Activated CD8-positive, alpha-beta memory T cell treated with anti-CD3 and anti-CD28 coated beads for 1 hour (primary cell): Measurements from ENCODE around the gene MICOS13.
"Not testable (repeated sequence)": the region's sequence is repeated elsewhere in the genome, so short reads cannot be mapped to it uniquely, and the experiment has no call there.

ENCODE experiments used
- DNase-seq, 2 donors: peaks; one replicate each; pipeline ENCODE4 v3.0.0-alpha.2; 2020; ENCODE audit warnings: low read depth in 1 of 2; ENCODE audit errors: extremely low read depth in 1 of 2

MICOS13 gene

GRCh38 chr19:5702053-5702410 lies 21.7 kb upstream of the MICOS13 start:
- not testable (repeated sequence) for DNase-seq

GRCh38 chr19:5700455-5701092 lies 20.3 kb upstream of the MICOS13 start:
- no peak for DNase-seq

GRCh38 chr19:5698635-5699422 lies 18.5 kb upstream of the MICOS13 start:
- no peak for DNase-seq

GRCh38 chr19:5697890-5698634 lies 17.7 kb upstream of the MICOS13 start:
- DNase-seq, result no peak

- DNase-seq, result no peak
Measured at GRCh38 chr19:5697022-5697889, 16.9 kb upstream of the MICOS13 start.

- no peak for DNase-seq
Measured at GRCh38 chr19:5696196-5697021, 16.1 kb upstream of the MICOS13 start.

- no peak for DNase-seq
Measured at GRCh38 chr19:5695649-5696195, 15.4 kb upstream of the MICOS13 start.

GRCh38 chr19:5694956-5695648 lies 14.8 kb upstream of the MICOS13 start:
- no peak for DNase-seq

- no peak for DNase-seq
Measured at GRCh38 chr19:5694167-5694955, 14.0 kb upstream of the MICOS13 start.

GRCh38 chr19:5693195-5694166 lies 13.2 kb upstream of the MICOS13 start:
- DNase-seq, result no peak

GRCh38 chr19:5692723-5693194 lies 12.4 kb upstream of the MICOS13 start:
- DNase-seq, result no peak

- no peak for DNase-seq
Measured at GRCh38 chr19:5691822-5692722, 11.8 kb upstream of the MICOS13 start.

- peak in 1 of 2 donors; percentile 14 for DNase-seq
Measured at GRCh38 chr19:5690955-5691821, 10.9 kb upstream of the MICOS13 start.

- DNase-seq, result peak; percentile 95 to 99
Measured at GRCh38 chr19:5690125-5690954, 10.0 kb upstream of the MICOS13 start, which contains the start of gene RPL36. RPL36 (plus strand) TSS chr19:5690295; CDS start chr19:5690508, 213 bp downstream.
